ENCODE measurements around the gene DCLK3.

DNA sequence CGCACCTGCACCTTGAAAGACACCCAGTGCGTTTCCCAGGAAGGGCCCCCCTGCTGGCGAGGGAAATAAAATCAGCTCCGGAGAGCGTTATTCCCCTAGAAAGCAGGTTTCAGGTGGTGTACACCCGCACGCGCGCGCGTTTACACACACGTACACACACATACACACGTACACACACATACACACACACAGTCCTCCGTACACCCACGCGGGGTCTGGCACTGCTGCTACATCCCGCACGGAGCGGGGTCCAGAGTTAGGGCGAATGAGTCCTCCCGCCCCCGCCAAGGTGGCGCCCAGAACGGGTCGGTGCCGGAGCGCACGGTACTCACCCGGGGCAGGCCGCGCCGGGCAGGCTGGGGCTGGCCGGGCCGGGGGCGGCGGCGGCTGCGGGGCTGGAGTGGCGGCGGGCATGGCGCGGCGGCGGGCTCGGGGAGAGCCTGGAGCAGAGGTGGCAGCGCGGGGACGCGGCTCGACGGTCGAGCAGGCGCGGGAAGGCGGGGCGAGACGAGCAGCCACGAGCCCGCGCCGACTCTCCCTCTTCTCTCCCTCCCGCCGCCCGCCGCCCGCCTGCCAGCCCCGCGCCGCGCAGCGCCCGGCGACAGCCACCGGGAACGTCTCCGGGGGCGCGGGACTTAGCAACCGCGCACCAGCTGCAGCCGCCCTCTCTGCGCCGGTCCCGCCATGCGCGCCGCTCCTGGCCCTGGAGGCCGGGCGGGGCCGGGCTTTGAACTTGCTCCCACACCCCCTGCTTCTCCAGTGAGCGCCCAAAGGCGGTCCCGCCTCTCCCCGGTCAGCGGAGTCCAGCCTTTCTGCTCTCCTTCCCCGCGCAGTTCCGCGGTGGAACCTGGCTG lies at the start of gene DCLK3:
- TF ChIP-seq, protein P1, sequence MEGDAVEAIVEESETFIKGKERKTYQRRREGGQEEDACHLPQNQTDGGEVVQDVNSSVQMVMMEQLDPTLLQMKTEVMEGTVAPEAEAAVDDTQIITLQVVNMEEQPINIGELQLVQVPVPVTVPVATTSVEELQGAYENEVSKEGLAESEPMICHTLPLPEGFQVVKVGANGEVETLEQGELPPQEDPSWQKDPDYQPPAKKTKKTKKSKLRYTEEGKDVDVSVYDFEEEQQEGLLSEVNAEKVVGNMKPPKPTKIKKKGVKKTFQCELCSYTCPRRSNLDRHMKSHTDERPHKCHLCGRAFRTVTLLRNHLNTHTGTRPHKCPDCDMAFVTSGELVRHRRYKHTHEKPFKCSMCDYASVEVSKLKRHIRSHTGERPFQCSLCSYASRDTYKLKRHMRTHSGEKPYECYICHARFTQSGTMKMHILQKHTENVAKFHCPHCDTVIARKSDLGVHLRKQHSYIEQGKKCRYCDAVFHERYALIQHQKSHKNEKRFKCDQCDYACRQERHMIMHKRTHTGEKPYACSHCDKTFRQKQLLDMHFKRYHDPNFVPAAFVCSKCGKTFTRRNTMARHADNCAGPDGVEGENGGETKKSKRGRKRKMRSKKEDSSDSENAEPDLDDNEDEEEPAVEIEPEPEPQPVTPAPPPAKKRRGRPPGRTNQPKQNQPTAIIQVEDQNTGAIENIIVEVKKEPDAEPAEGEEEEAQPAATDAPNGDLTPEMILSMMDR (IDR thresholded peaks at IDR 0.05; ENCODE audit: low read length): no peak
- no peak for TF ChIP-seq EZH2 (IDR thresholded peaks at IDR 0.05; ENCODE audit: borderline replicate concordance, low read length)

All from OCI-LY1 (cell line).